ENCODE results near the gene TIMP2. TPM values are rescaled to one million over a fixed set of nuclear protein-coding genes. Genes with fewer than 3 reads are reported as not detected.

TIMP2 gene
- total RNA-seq = 176 and 207 TPM in 2 replicates

GRCh38 chr17:78925234-78925633 is at the start of gene TIMP2:
Gene TIMP2 (minus strand): TSS chr17:78925387. CDS start chr17:78925088, 299 bp downstream.

GRCh38 chr17:78903101-78903779 is 21.9 kb downstream of the TIMP2 start, which contains the start of gene CEP295NL:
Gene CEP295NL (minus strand): TSS chr17:78903201. CDS start chr17:78901828, 1,373 bp downstream.

GRCh38 chr17:78840780-78841611 is 84.2 kb downstream of the TIMP2 start, which contains the start of gene USP36:
Gene USP36 (minus strand): TSS chr17:78840814. CDS start chr17:78836363, 4,451 bp downstream.

Other genes starting within 250 kb of the TIMP2 start
- gene CYTH1, start 143.1 kb downstream of the TIMP2 start, total RNA-seq = 13.4 and 17.5 TPM in 2 replicates
- 17.7 and 28.4 TPM in 2 replicates for gene USP36, start 84.6 kb downstream of the TIMP2 start, total RNA-seq
- 4.6 and 6.8 TPM in 2 replicates for gene CEP295NL, start 22.2 kb downstream of the TIMP2 start, total RNA-seq
- gene LGALS3BP, start 54.5 kb upstream of the TIMP2 start, total RNA-seq = 282 and 636 TPM in 2 replicates
- gene CANT1, start 84.4 kb upstream of the TIMP2 start, total RNA-seq = 60.9 and 105 TPM in 2 replicates
- gene C1QTNF1, start 98.8 kb upstream of the TIMP2 start, total RNA-seq = 6.3 and 79.2 TPM in 2 replicates
- gene ENGASE, start 149.4 kb upstream of the TIMP2 start, total RNA-seq = 11.2 and 14.6 TPM in 2 replicates